Endothelial cell of umbilical vein (primary cell): ENCODE data around the gene FRK.

Experiments used
- GATA2 ChIP-seq: IDR thresholded peaks from 2 replicates; pipeline ENCODE4 v1.7.0; 2011; ENCODE audit warnings: low read depth, mild to moderate bottlenecking, moderate library complexity, mixed read lengths, low read length; ENCODE audit not compliant: insufficient read length, insufficient read depth
- POLR2A ChIP-seq: IDR thresholded peaks from 2 replicates; pipeline ENCODE4 v1.6.1; 2012; ENCODE audit warnings: low read depth, mild to moderate bottlenecking, control low read depth, low read length
- POLR2AphosphoS5 ChIP-seq: IDR thresholded peaks from 2 replicates; pipeline ENCODE4 v1.6.1; 2012; ENCODE audit warnings: low read depth, mild to moderate bottlenecking, control low read depth, low read length, moderate library complexity; ENCODE audit not compliant: insufficient read depth

DNA sequence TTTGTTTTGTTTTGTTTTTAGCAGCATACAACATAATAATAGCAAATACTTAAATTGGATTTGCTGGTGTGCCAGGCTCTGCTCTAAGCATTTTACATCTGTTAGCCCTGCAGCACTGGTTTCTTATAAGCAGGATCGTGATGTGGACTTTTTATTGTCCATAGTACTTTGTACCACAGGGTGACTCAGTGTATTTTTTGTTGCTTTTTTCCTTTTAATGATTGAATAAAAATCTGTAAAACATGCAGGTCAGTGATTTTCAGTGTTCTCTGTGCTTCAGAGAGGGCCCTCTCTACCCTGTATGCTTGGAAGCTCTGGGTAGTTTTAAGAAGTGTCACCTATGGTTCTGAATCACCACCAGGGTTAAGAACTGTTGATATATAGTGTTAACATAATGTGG, 43.9 kb upstream of the FRK start:
- TF ChIP-seq POLR2A (no peak), POLR2AphosphoS5 (no peak), GATA2 (no peak)
